C4-2B (cell line): Measurements from ENCODE around the gene PLCB3.

Experiments
- H3K27ac ChIP-seq: fragments of 450-650 bp; 2 replicates; pipeline ENCODE4 v1.5.1; 2017
- ZFX ChIP-seq: fragments of 450-650 bp; IDR thresholded peaks from 2 replicates; pipeline ENCODE4 v1.6.1; 2017
- TF ChIP-seq, protein P1 (sequence below): fragments of 450-650 bp; conservative IDR thresholded peaks from 2 replicates; pipeline ENCODE4 v1.5.1; 2017; ENCODE audit warnings: mild to moderate bottlenecking

Gene PLCB3

DNA sequence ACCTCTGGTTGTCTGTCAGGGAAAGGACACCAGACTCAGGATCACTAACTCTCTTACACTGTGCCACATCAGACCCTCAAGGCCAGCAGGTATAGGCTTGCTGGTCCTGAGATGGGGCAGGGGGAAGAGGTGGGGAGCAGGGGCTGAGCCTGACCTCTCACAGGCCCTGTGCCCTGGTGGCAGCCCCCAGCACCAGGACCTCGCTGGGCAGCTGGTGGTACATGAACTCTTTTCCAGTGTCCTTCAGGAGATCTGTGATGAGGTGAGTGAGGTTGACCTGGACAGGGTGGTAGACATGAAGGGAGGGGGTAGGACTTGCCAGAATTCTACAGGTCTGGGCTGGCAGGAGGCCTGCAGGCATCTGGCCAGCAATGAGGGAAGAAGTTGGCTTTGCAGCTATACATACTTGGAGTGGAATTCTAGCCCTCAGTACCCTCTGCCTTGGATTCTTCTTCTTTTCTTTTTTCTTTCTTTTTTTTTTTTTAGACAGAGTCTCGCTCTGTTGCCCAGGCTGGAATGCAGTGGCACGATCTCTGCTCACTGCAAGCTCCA, 23.8 kb upstream of the PLCB3 start:
- no peak for TF ChIP-seq ZFX
- TF ChIP-seq, protein P1, sequence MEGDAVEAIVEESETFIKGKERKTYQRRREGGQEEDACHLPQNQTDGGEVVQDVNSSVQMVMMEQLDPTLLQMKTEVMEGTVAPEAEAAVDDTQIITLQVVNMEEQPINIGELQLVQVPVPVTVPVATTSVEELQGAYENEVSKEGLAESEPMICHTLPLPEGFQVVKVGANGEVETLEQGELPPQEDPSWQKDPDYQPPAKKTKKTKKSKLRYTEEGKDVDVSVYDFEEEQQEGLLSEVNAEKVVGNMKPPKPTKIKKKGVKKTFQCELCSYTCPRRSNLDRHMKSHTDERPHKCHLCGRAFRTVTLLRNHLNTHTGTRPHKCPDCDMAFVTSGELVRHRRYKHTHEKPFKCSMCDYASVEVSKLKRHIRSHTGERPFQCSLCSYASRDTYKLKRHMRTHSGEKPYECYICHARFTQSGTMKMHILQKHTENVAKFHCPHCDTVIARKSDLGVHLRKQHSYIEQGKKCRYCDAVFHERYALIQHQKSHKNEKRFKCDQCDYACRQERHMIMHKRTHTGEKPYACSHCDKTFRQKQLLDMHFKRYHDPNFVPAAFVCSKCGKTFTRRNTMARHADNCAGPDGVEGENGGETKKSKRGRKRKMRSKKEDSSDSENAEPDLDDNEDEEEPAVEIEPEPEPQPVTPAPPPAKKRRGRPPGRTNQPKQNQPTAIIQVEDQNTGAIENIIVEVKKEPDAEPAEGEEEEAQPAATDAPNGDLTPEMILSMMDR = no peak
- H3K27ac ChIP-seq = peak overlapping the region; percentile 91

GRCh38 chr11:64229090-64229743, 22.1 kb upstream of the PLCB3 start:
- H3K27ac ChIP-seq = peak overlapping the region; percentile 78
- TF ChIP-seq, protein P1 = no peak
- TF ChIP-seq ZFX = no peak

DNA sequence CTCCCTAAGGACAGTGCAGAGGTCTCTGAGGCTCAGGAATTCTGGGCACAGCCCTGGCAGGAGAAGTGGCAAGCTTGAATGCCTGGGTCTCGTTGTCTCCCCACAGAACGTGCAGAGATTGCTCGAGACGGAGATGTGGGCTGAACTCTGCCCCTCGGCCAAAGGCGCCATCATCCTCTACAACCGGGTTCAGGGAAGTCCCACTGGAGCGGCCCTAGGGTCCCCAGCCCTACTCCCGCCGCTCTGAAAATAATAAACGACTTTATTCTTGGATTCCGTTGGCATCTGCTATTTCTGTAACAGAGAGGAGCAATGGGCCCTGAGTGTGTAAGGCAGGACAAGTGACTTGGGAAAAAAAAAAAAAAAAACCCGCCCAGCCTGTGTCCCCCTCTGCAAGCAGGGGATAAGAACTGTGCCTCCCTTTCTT, 21.6 kb upstream of the PLCB3 start:
- TF ChIP-seq, protein P1 = no peak
- TF ChIP-seq ZFX = no peak
- peak overlapping the region; percentile 78 for H3K27ac ChIP-seq

DNA sequence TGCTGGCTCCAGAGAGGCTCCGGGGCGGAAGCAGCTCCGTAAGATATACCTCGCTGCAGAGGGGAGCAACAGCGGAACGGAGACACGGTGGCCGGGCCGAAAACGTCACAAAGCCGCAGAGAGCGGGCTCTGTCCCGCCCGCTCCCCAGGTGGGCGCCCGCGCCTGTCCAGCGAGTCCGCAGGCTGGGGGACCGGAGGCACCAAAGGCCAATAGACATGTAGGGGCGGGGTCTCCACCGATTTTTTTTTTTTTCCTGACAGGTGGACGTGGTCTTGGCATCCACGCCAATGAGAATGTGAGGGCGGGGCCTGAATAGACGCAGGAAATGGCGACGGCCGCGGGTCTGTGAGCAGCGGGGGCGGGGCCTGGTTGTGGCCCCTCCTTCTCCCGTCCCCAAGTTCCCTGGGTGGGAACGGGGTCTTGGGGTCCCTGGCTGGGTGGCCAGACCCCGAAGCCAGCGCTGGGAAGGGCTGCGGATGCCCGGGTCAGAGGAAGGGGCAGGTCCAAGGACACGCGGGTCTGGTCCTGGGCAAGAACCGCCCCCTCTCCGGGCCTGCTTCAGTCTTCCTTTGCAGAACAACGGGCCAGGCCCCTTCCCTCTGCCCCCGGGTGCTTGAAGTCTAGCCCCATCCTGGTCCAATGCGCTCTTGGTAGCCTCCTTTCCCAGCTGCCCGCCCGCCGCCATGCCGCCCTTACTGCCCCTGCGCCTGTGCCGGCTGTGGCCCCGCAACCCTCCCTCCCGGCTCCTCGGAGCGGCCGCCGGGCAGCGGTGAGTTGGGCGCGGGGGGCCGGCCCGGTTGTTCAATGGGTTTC, 21.0 kb upstream of the PLCB3 start, which contains the start of gene DNAJC4:
Gene DNAJC4 (plus strand): TSS at position 378 of the 814 bp plus-strand sequence. CDS start 307 bp downstream, at position 685.
- peak within 1 kb of the TSS; percentile 78 for H3K27ac ChIP-seq
- TF ChIP-seq, protein P1 = no peak
- TF ChIP-seq ZFX = no peak; the same call in 1 of the 2 replicates

GRCh38 chr11:64230985-64231365, 20.4 kb upstream of the PLCB3 start:
- TF ChIP-seq, protein P1 = no peak
- no peak for TF ChIP-seq ZFX
- H3K27ac ChIP-seq = peak overlapping the region; percentile 78

GRCh38 chr11:64231546-64231945, 19.8 kb upstream of the PLCB3 start:
- no peak overlapping the region for H3K27ac ChIP-seq

More at GRCh38 chr11:64231546-64231945, 19.8 kb upstream of the PLCB3 start:
- TF ChIP-seq, protein P1 = no peak
